KMS-11 (cell line): ENCODE results near the gene EFCAB6.

ENCODE experiments used
- H2AFZ ChIP-seq: fragments of 200-600 bp; sonication (generic); 2 replicates; pipeline ENCODE4 v1.6.1; 2016; ENCODE audit warnings: antibody characterized with exemption, mixed run types, low read depth
- H3K27ac ChIP-seq: fragments of 200-600 bp; sonication (generic); 2 replicates; pipeline ENCODE4 v1.6.1; 2016; ENCODE audit warnings: mild to moderate bottlenecking, mixed run types
- H3K27me3 ChIP-seq: fragments of 200-600 bp; sonication (generic); 2 replicates; pipeline ENCODE4 v1.6.1; 2017; ENCODE audit warnings: mild to moderate bottlenecking, low read depth, mixed run types, moderate library complexity; ENCODE audit not compliant: insufficient read depth
- H3K36me3 ChIP-seq: fragments of 200-600 bp; sonication (generic); 2 replicates; pipeline ENCODE4 v1.6.1; 2017; ENCODE audit warnings: mild to moderate bottlenecking, mixed run types; ENCODE audit not compliant: insufficient read depth
- H3K4me1 ChIP-seq: fragments of 200-600 bp; sonication (generic); 2 replicates; pipeline ENCODE4 v1.6.1; 2016; ENCODE audit warnings: mild to moderate bottlenecking, low read depth, mixed run types; ENCODE audit not compliant: poor library complexity, severe bottlenecking
- H3K4me2 ChIP-seq: fragments of 200-600 bp; sonication (generic); 2 replicates; pipeline ENCODE4 v1.7.0; 2016; ENCODE audit warnings: mild to moderate bottlenecking, mixed run types
- H3K4me3 ChIP-seq: fragments of 200-600 bp; sonication (generic); IDR thresholded peaks from 2 replicates; pipeline ENCODE4 v1.6.1; 2017; ENCODE audit warnings: low read depth, low read length, mixed read lengths; ENCODE audit not compliant: insufficient read depth
- H3K79me2 ChIP-seq: fragments of 200-600 bp; sonication (generic); 2 replicates; pipeline ENCODE4 v1.6.1; 2016; ENCODE audit warnings: low read depth, mixed run types; ENCODE audit not compliant: insufficient read depth
- H3K9ac ChIP-seq: fragments of 200-600 bp; sonication (generic); 2 replicates; pipeline ENCODE4 v1.6.1; 2016; ENCODE audit warnings: mild to moderate bottlenecking, mixed run types
- H4K20me1 ChIP-seq: fragments of 200-600 bp; sonication (generic); 2 replicates; pipeline ENCODE4 v1.6.1; 2016; ENCODE audit warnings: mild to moderate bottlenecking, mixed run types; ENCODE audit not compliant: insufficient read depth
- CTCF ChIP-seq: fragments of 200-600 bp; sonication (generic); conservative IDR thresholded peaks from 2 replicates; pipeline ENCODE4 v1.6.1; 2017; ENCODE audit warnings: low read depth, mild to moderate bottlenecking, antibody characterized with exemption, low read length, moderate library complexity, mixed read lengths

EFCAB6 gene

GRCh38 chr22:43591380-43591779 is 220.7 kb downstream of the EFCAB6 start:
- no peak for TF ChIP-seq CTCF
- H3K79me2 ChIP-seq, result no peaks in the 10 kb centered on the region

GRCh38 chr22:43587574-43587973 is 224.5 kb downstream of the EFCAB6 start:
- no peak overlapping the region for H3K4me3 ChIP-seq
- H3K9ac ChIP-seq, result no peak overlapping the region
- TF ChIP-seq CTCF, result no peak
- H3K27ac ChIP-seq, result no peak overlapping the region
- no peaks in the 10 kb centered on the region for H4K20me1 ChIP-seq
- no peaks in the 10 kb centered on the region for H3K79me2 ChIP-seq
- no peaks in the 10 kb centered on the region for H3K36me3 ChIP-seq
- no peaks in the 10 kb centered on the region; the same call in 1 of the 2 replicates for H3K27me3 ChIP-seq
- no peak overlapping the region for H2AFZ ChIP-seq
- no peak overlapping the region for H3K4me2 ChIP-seq
- no peaks in the 10 kb centered on the region for H3K4me1 ChIP-seq

More at GRCh38 chr22:43591380-43591779, 220.7 kb downstream of the EFCAB6 start:
- no peak overlapping the region for H3K4me3 ChIP-seq
- no peaks in the 10 kb centered on the region for H3K36me3 ChIP-seq
- H3K4me2 ChIP-seq, result no peak overlapping the region
- H2AFZ ChIP-seq, result no peak overlapping the region
- H3K27ac ChIP-seq, result no peak overlapping the region
- no peaks in the 10 kb centered on the region for H4K20me1 ChIP-seq
- H3K4me1 ChIP-seq, result no peaks in the 10 kb centered on the region
- H3K9ac ChIP-seq, result no peak overlapping the region
- H3K27me3 ChIP-seq, result no peaks in the 10 kb centered on the region; the same call in 1 of the 2 replicates

- no peaks in the 10 kb centered on the region for H3K4me1 ChIP-seq
- no peak overlapping the region for H3K9ac ChIP-seq
- H3K4me2 ChIP-seq, result no peak overlapping the region
- no peaks in the 10 kb centered on the region for H3K27me3 ChIP-seq
- no peak overlapping the region for H3K27ac ChIP-seq
- no peaks in the 10 kb centered on the region for H3K36me3 ChIP-seq
- no peak overlapping the region for H2AFZ ChIP-seq
- TF ChIP-seq CTCF, result no peak
- H3K79me2 ChIP-seq, result no peaks in the 10 kb centered on the region
- H4K20me1 ChIP-seq, result no peaks in the 10 kb centered on the region
- no peak overlapping the region for H3K4me3 ChIP-seq
These were observed 228.6 kb downstream of the EFCAB6 start for GRCh38 chr22:43583501-43583900.

- no peaks in the 10 kb centered on the region for H3K36me3 ChIP-seq
- no peak overlapping the region for H2AFZ ChIP-seq
- no peak overlapping the region for H3K4me2 ChIP-seq
- H3K27me3 ChIP-seq, result peaks cover 1% of the 10 kb centered on the region; the same call in 1 of the 2 replicates
- no peak overlapping the region for H3K27ac ChIP-seq
- no peak overlapping the region for H3K9ac ChIP-seq
- no peaks in the 10 kb centered on the region for H3K4me1 ChIP-seq
- H3K4me3 ChIP-seq, result no peak overlapping the region
- TF ChIP-seq CTCF, result no peak
- no peaks in the 10 kb centered on the region for H3K79me2 ChIP-seq
- no peaks in the 10 kb centered on the region for H4K20me1 ChIP-seq
These were observed 229.7 kb downstream of the EFCAB6 start for GRCh38 chr22:43582394-43582793.
